RKO (cell line): ENCODE results near the gene MLST8.

Experiments
- DNase-seq: peaks from one replicate; pipeline ENCODE4 v3.0.0-alpha.2; 2016; ENCODE audit warnings: low spot score

The MLST8 gene, protein sequence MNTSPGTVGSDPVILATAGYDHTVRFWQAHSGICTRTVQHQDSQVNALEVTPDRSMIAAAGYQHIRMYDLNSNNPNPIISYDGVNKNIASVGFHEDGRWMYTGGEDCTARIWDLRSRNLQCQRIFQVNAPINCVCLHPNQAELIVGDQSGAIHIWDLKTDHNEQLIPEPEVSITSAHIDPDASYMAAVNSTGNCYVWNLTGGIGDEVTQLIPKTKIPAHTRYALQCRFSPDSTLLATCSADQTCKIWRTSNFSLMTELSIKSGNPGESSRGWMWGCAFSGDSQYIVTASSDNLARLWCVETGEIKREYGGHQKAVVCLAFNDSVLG

DNA sequence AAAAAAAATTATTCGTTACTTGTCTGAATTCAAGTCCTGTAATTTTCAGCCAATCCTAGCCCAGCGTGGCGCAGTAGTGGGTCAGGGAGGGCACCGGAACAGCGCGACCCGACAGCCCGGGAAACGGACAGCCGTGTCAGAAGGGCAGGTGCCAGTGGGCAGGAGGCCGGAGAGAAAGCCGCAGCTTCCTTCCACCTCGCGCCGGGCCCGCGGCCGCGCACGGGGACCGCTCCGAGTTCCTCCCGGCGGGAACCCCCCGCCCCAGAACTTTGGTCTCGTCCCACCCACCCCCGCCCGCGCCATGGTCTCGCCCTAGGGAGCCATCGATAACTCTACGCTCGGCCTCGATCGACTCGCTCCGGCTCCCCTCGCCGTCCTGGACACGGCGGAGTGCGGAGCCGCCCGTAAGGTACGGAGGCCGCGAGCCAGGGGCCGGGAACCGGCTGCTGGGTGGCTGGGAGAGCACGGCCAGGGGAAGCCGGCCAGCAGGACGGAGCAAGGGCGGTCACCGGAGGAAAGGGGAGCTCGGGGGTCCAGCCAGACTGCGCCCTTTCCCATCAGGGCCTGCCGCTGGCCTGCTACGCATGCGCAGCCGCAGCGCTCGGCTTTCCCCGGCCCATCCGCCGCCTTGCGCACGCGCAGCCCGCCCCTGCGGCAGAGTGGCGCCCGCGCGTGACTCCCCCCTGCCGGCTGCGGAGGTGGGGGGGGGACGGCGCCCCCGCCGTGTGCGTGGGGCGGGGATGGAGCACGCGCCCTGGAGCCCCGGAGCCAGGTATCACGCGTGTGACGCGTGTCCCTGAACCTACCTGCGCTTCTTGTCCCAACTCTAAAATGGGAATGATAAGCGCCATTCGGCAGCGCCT is at the start of gene MLST8:
Gene MLST8, plus strand, starts transcription at position 351 of the 863 bp plus-strand sequence. CDS start 632 bp downstream, outside the sequence.
- peak; percentile 83 for DNase-seq

DNA sequence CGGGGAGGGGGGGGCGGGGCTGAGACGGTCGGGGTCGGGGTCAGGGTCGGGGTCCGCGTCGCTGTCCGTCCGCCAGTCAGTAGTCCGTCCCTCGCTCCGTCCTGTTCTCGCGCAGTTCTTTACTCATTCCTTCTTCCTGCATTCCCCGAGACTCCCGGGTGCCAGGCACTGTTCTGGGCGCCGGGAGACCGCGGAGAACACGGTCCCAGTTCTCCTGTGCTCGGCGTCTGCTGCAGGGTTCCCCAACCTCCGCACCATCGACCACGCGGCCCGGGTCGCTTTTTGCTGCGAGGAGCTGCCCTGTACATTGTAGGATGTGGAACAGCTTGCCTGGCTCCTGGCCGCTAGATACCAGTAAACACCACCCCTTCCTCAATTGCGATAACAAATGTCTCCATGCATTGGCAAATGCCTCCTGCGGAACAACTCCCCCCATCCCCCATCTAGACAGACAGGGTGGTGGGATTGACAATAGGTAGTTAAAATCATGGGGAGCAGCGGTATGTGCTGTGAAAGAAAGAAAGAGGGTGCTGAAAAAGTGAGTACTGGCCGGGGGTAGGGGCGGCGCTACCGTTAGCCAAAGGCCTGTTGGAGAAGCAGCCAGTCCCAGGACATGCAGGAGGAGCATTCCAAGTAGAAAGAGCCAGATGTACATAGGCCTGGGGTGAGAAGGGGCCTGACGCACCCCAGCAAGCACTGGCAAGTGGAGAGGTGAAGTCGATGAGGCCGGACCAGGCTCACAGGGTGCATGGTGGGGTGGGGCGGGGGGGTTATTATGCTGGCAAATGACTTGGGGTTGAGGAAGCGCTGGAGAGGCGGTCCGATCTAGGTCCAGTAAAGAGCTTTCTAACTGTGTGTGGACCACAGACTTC is 49.0 kb upstream of the MLST8 start:
- DNase-seq, result peak; percentile 84

DNA sequence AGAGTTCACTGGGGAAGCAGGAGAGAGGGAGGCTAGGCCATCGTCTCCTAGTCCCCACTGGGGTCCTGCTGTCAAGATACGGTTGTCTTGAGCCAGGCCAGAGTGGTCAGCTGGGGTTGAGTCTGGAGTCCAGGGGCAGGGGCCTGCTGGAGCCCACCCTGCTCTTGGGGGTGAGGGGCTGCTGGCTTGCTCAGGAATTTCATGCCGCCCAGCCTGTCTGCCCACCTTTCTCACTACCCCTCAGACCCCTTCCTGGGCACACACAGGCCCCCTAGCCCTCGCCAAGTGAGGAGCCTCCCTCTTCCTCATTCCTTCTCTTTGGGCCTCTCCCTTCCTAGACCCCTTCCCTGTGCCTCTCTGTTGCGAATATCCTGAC is 48.4 kb upstream of the MLST8 start:
- no peak for DNase-seq

DNA sequence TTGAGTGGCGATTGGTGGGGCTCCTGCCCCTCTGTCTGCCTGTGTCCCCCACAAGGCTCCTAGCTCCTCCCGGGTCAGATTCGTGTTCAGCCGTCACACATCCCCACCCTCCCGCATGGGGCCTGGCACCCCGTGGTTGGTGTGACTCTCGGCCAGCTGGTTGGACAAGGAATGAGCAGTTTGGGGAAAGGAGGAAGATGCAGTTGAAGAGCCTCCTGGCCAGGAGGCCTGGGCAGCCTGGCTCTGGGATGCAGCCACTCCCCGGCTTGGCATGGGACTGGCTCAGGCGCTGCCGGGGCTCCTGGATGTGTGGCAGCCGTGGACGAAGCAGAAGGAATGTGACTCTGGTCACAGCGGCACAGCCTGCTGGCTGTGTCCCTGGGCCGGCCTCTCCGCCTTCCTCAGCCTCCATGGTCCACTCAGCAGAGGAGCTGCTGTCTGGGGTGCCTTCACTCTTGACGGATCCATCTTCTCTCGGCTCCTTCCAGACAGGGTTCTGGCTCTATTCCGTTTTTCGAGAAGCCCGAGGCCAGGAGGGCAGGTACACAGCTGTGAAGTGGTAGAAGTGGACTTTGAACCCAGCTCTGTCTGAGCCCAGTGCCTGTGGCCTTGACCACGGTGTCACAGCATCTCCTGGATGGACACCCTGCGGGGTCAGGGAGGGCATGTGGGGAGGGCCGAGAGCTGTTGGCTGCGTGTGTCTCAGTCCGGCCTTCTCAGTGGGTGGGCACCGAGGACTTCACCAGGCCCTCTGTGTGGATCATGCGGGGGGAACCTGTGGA is 47.6 kb upstream of the MLST8 start:
- DNase-seq, result no peak

DNA sequence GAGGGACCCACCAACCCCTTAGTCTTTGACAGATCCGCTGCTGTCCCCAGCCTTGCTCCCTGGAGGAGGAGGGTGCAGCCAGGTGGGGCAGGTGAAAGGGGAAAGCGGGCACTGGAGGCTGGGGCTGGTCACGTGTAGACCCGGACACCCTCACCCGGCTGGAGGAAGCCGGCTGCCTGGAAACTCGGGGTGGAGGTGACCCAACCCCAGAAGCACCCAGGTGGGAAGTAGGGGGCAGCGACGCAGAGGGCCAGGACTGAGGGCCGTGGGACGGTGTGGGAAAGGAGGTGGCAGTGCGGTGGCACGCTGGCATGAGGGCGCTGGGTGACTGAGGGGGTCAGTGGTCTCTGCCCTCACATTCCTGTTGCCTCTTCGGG is 47.0 kb upstream of the MLST8 start:
- DNase-seq, result no peak

DNA sequence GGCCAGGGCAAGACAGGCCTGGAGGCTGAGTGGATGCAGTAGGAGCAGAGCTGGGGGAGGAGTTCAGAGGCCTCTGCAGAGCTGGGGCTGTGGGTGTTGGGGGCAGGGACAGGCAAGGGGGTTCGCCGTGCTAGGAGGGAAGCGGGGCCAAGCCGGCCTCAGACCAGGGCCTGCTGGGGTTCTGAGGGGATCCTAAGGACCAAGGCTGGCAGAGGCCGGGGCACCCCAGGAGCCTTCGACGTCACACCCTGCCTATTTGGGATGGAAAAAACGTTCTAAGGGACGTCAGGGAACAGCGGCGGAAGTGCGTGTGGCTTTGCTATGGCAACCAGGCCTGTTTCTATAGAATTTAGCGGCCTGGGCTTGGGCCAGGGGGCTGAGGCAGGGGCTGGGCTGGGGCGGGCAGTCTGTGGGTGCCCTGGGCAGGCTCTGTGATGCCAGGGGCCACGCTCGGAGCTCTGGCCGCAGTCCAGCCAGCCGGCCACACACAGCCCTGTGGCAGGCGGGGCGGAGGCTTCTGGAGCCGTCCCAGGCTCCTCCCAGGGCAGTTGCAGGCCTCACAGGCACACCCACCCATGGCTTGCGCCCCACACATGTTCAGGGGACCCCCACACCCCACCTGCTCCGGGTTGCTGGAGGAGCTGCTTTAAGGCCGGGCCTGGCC is 45.9 kb upstream of the MLST8 start:
- no peak for DNase-seq

DNA sequence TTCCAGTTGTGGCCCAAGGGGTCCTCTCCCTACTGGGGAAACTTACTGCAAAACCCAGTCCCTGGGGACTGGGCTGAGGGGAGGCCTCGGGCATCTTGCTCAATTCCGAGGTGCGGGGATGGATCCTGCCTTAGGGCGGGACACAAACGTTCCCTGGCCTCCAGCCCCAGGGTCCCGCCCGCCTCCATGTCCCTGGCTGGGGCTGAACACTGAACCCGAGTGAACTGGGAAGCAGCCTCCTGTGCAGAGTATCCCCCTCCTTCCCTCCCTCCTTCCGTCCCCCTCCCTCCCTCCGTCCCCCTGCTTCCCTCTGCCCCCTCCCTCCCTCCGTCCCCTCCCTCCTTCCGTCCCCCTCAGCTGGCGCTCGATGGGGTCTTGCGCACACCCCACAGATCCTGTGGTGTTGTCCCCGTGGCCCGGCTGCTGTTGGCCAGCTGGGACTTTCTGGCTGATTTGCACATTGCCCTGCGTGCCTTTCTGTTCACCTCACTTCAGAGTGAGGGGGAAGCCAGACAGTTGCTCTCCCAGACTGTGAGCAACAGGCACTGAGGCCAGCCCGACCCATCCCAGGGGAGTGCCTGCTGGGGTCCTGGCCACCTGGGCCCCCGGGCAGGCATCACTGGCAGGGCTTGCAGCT is 44.2 kb upstream of the MLST8 start:
- DNase-seq, result no peak

DNA sequence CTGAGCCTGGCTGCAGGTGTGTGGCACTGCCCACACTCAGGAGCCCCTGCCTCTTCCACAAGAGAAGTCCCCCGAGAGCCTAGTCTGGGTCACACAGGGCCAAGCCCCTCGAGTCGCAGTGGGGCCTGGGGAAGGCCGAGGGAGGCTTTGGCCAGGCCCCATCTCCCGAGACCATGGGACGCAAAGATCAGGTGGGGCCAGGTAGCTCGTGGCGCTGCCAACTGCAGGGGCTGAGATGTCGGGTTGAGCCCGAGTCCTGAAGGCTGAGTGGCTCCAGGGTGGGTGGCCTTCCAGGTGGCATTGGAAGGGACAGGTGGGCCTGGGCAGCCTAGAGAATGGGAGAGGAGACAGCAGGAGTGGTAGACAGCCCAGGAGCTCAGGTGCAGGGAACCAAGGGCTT is 43.3 kb upstream of the MLST8 start:
- no peak for DNase-seq

DNA sequence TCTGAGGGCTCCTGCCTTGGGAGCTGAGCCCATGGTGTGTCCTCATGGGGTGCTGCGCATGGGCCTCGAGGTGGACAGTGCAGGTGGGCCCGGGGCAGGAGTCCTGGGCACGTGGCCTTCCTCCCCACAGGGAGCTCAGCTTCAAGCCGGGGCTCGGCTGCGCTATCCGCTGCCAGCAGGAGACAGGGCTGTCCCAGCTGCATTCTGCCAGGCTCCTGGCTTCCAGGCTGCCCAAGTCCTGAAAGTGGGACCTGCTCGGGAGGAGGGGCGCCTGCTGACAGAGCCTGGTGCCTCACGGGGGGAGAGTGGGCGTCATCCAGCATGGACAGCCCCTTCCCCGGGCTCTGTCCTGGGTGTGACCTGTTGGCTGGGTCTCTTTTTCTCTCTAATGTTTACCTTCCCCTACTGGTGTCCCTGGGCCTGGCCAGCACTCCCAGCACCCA is 42.6 kb upstream of the MLST8 start:
- DNase-seq, result no peak

DNA sequence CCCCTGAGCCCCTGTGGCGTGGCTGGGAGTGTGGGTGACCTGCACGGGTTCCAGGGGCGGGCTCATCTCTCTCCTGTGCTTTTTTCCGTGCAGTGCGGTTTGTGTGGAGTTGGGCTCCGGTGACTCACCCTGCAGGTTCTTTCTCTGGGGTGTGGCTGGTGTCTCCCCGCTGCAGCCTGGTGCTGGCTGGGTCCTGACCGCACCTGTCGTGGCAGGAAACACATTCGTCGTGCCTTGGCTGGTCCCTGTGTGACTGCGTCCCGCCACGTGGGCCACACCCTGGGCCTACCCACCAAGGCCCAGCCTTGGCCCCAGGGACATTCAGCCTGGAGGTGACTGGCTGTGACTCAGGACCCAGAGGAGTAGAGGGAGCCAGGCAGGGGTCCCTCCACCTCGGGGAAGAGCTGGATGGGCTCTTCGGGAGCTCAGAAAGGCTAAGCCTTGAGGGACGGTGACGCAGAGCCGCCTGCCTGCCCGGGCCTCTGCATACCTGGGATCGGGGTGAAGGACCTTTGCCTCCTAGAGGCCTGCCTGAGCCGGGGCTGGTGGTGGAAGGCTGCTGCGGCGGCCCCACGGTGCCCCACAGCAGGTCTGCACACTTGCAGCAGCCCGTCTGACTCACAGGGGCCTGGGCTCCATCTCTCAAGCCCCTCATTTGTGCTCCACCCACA is 41.9 kb upstream of the MLST8 start:
- no peak for DNase-seq

DNA sequence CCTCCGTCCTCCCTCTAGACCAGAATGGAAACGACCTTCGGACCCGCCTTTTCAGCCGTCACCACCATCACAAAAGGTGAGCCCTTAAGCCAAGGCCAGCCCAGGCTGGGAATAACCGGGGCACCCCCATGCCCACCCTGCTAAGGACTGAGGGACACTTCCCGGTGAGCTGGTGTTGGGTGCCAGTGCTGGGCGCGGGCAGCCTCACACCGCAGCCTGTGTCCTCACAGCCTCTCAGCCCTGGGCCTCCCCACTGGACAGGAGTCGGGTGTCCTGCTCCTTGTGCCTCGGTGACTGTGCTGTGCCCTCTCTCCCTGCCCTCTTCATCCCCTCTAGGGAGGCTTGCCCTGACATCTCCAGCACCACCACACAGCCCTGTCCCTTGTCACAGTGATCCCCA is 39.4 kb upstream of the MLST8 start:
- no peak for DNase-seq

DNA sequence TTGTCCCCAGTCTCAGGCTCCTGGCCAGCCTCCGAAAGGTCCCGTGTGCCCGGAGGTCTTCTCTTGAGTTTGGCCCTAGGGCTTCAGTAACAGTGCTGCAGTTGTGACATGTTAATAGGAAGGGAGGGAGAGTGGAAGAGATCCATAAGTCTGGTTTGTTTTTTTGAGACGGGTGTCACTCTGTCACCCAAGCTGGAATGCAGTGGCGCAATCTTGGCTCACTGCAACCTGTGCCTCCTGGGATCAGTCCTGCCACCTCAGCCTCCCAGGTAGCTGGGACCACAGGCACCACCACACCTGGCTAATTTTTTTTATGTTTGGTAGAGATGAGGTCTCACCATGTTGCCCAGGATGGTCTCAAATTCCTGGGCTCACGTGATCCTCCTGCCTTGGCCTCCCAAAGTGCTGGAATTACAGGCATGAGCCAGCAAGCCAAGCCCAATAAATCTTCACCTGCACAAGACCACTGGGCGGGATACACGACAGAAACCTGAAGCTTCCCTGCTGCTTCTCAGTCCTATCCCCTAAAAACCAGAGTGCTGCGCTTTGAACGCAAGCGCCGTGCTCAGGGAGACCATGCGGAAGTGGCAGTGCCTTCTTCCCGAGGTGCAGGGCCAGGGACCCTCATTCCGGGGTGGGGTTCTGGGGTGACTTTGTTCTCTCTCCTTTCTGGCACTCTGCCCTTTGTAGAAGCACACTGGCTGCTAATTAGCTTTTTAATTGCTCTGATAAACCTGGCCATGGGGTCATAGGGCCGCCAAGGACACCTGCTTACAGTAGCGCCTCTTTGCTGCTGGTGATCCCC is 38.8 kb upstream of the MLST8 start:
- DNase-seq, result no peak

DNA sequence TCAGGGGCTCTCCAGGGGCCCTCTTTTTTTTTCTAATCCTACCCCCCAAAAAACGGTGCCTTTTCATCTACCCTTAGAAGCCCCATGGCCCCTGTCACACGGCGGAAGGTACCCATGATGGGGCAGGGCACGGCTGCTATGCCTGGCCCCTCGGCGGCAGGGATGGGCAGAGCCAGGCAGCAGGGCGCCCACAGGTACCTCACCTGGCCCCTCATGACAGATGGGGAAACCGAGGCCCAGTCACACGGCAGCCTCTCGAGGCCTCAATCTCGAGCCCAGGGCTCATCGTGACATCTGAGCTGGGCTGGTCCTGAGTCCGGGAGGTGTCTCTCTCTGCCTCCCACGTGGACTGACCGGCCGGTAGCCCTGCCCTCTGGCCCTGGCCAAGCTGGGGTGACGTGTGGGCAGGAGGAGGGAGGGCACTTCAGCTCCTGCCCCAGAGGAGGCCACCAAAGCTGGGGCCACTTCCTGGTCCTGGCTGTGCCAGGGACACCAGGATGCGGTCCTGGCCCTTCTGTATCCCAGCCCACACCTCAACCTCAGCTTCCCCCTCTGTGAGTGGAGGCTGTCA is 38.1 kb upstream of the MLST8 start:
- no peak for DNase-seq

DNA sequence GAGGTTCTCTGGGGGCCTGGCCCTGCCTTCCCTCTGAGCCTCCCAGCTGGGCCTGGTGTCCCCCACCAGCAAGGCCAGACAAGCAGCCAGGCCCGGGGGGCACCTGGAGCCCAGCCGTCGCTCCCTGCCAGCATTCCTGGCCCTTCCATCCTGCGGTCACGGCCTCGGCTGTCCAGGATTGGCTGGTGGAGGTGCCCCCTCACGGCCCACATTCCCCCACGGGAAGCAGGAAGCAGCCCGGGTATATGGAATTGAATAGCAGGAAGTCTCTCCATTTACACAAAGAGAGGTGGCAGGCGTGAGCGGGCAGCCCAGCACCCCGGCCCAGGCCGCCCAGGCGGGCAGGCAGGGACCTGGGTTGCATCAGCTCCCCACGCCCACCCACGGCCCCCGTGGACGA is 35.2 kb upstream of the MLST8 start:
- no peak for DNase-seq

DNA sequence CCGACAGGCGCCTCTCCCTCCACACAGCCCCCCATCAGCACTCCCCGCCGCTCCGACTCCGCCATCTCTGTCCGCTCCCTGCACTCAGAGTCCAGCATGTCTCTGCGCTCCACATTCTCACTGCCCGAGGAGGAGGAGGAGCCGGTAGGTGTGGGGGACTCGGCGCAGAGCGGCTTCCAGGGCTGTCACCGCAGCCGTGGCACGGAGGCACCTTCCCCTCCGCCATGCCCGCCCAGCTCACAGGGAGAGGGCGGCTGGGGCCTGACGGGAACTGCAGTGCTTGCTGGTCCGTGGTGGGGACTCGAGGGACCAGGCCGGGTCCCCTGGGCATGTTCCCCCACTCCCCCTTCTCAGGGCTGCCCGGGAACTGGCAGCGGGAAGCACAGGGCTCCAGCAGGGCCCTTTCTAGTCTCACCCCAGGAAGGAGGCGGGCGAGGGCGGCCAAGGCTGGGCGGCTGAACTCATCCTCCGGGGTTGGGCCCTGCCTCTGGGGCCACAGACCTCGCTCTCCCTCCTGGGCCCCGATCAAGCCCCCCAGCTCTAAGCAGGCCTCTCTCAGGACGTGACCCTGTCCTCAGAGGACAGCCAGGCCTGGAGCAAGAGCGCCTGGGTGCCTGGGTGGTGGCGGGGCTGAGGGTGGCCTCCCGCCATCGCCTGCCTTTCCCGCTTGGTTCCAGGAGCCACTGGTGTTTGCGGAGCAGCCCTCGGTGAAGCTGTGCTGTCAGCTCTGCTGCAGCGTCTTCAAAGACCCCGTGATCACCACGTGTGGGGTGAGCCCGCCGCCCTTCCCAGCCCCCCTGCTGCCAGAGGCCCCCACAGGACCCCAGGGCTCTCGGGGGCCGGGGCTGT is 34.4 kb upstream of the MLST8 start:
- DNase-seq, result no peak

DNA sequence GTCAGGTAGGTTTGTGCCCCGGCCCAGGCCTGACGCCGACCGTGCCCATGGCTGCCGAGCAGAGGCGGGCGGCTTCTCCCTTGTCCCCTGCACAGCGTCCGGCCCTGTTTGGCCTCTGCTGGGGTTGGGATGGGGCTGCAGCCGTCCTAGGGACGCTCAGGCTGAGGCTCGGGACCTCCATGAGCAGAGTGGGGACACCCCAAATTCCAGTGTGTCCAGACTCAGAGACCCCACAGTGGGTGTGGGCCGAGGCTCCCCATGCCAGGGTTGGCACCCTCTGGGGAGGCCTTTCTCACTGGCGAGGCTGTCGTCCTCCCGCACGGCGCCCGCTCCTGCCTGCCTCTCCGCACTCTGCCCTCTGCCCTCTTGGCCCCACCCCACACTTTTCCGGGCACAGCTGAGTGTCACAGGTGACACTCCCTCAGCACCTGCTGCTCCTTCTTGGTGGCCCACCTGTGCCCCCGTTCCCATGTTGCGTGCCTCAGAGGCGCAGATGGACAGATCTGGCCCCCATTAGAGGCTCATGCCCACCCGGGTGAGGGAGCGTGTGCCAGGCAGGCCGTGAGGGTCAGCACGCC is 33.6 kb upstream of the MLST8 start:
- DNase-seq, result no peak

DNA sequence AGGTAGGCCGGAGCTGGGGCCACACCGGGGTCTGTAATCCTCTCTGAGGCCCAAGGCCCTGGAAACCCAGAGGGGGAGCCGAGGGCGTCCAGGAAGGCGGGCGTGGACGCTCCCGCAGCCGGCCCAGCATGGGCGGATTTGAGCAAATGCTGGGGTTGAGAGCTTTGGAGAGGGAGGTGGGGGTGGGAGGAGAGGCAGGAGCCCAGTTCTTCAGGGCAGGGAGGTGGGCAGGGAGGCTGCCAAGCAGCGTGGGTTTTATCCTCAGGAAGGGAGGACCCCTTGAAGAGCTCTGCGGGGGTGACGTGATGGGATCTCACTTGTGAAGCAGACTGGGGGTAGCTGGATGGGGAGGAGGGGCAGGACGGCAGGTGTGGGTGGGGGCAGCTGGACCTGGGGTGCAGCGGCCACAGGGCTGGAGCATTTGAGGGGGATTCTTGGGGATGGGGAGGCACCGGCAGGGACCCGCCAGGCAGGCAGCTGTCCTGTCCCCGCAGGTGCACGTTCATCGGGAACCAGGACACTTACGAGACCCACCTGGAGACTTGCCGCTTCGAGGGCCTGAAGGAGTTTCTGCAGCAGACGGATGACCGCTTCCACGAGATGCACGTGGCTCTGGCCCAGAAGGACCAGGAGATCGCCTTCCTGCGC is 32.4 kb upstream of the MLST8 start:
- DNase-seq, result no peak
